Measurements from ENCODE around the gene SBF2.

The SBF2 gene

GRCh38 chr11:10164621-10165020, 129.4 kb downstream of the SBF2 start:
- DNase-seq = no peak
- no peak overlapping the region for H3K4me3 ChIP-seq (ENCODE audit: low read depth, low read length)
- no peaks in the 10 kb centered on the region for H3K36me3 ChIP-seq
- H3K9me3 ChIP-seq (ENCODE audit: severe bottlenecking) = no peaks in the 10 kb centered on the region
- H3K27me3 ChIP-seq (ENCODE audit: insufficient read depth, low read depth, severe bottlenecking) = no peaks in the 10 kb centered on the region
- TF ChIP-seq CTCF (IDR thresholded peaks at IDR 0.05; ENCODE audit: low read depth, low read length) = no peak
- no peak overlapping the region for H3K27ac ChIP-seq

- Histone ChIP-seq H3K4me3 (ENCODE audit: low read depth, low read length) (no peak overlapping the region), H3K9me3 (ENCODE audit: severe bottlenecking) (no peaks in the 10 kb centered on the region), H3K27ac (no peak overlapping the region), H3K27me3 (ENCODE audit: insufficient read depth, low read depth, severe bottlenecking) (no peaks in the 10 kb centered on the region), H3K36me3 (no peaks in the 10 kb centered on the region)
- no peak for DNase-seq
- no peak for TF ChIP-seq CTCF (IDR thresholded peaks at IDR 0.05; ENCODE audit: low read depth, low read length)
These were observed 131.8 kb downstream of the SBF2 start for GRCh38 chr11:10162222-10162621.

GRCh38 chr11:10160350-10160749, 133.7 kb downstream of the SBF2 start:
- H3K27me3 ChIP-seq (ENCODE audit: insufficient read depth, low read depth, severe bottlenecking) = no peaks in the 10 kb centered on the region
- H3K36me3 ChIP-seq = no peaks in the 10 kb centered on the region
- DNase-seq = no peak
- H3K27ac ChIP-seq = no peak overlapping the region
- H3K4me3 ChIP-seq (ENCODE audit: low read depth, low read length) = no peak overlapping the region
- TF ChIP-seq CTCF (IDR thresholded peaks at IDR 0.05; ENCODE audit: low read depth, low read length) = no peak
- H3K9me3 ChIP-seq (ENCODE audit: severe bottlenecking) = no peaks in the 10 kb centered on the region

- H3K27ac ChIP-seq = no peak overlapping the region
- TF ChIP-seq CTCF (IDR thresholded peaks at IDR 0.05; ENCODE audit: low read depth, low read length) = no peak
- H3K36me3 ChIP-seq = no peaks in the 10 kb centered on the region
- DNase-seq = no peak
- no peaks in the 10 kb centered on the region for H3K9me3 ChIP-seq (ENCODE audit: severe bottlenecking)
- no peaks in the 10 kb centered on the region for H3K27me3 ChIP-seq (ENCODE audit: insufficient read depth, low read depth, severe bottlenecking)
- H3K4me3 ChIP-seq (ENCODE audit: low read depth, low read length) = no peak overlapping the region
These were observed 135.6 kb downstream of the SBF2 start for GRCh38 chr11:10158461-10158860.

GRCh38 chr11:10155793-10156490, 138.1 kb downstream of the SBF2 start:
- no peak for DNase-seq

More at GRCh38 chr11:10155793-10156490, 138.1 kb downstream of the SBF2 start:
- H3K9me3 ChIP-seq (ENCODE audit: severe bottlenecking) = no peaks in the 10 kb centered on the region
- no peak overlapping the region for H3K4me3 ChIP-seq (ENCODE audit: low read depth, low read length)
- no peaks in the 10 kb centered on the region for H3K27me3 ChIP-seq (ENCODE audit: insufficient read depth, low read depth, severe bottlenecking)
- H3K36me3 ChIP-seq = no peaks in the 10 kb centered on the region
- no peak for TF ChIP-seq CTCF (IDR thresholded peaks at IDR 0.05; ENCODE audit: low read depth, low read length)
- no peak overlapping the region for H3K27ac ChIP-seq

Data from WERI-Rb-1 (cell line).